SK-N-SH (cell line): ENCODE measurements around the gene MSH5. TPM values are rescaled to one million over a fixed set of nuclear protein-coding genes. Genes with fewer than 3 reads are reported as not detected.

Experiments used
- CTCF ChIA-PET: fragments of 300-600, 350-600 bp; formaldehyde crosslinking; extraction: SDS; loops from one replicate; lab custom pipeline; 2021; lab: Yijun Ruan, JAX
- POLR2A ChIA-PET: fragments of 350-600 bp; sonication (Branson Sonifier 250); formaldehyde crosslinking; extraction: SDS; loops from one replicate; lab custom pipeline; 2020; ENCODE audit warnings: antibody characterized with exemption, inconsistent platforms; lab: Yijun Ruan, JAX
- DNase-seq: peaks from one replicate; pipeline ENCODE4 v3.0.0; 2012
- H2AFZ ChIP-seq: fragments of 200-600 bp; sonication (generic); 2 replicates; pipeline ENCODE4 v1.8.1; 2016; ENCODE audit warnings: antibody characterized with exemption, mild to moderate bottlenecking, low read depth
- H3F3A ChIP-seq: fragments of 200-600 bp; sonication (generic); replicated peaks from 2 replicates; pipeline ENCODE3; 2016; ENCODE audit warnings: antibody characterized with exemption, mild to moderate bottlenecking; ENCODE audit not compliant: insufficient read depth
- H3K27ac ChIP-seq, 2 experiments: fragments of 200-500 bp in 1 of 2; fragments of 200-600 bp in 1 of 2; sonication (Bioruptor generic) in 1 of 2; sonication (generic), shearing (Covaris generic) in 1 of 2; 2 replicates each; pipeline versions ENCODE4 v1.5.1 to v1.6.1; 2014 to 2016; ENCODE audit warnings: low read depth in 2 of 2, inconsistent platforms in 1 of 2, low read length in 1 of 2, mild to moderate bottlenecking in 1 of 2, mixed read lengths in 1 of 2
- H3K27me3 ChIP-seq: fragments of 200-600 bp; sonication (generic), shearing (Covaris generic); 2 replicates; pipeline ENCODE4 v1.6.1; 2016; ENCODE audit warnings: mixed run types; ENCODE audit not compliant: insufficient read depth
- H3K36me3 ChIP-seq, 2 experiments: fragments of 200-500 bp in 1 of 2; fragments of 200-600 bp in 1 of 2; sonication (Bioruptor generic) in 1 of 2; sonication (generic) in 1 of 2; replicated peaks in 1 of 2; 2 replicates each; pipeline versions ENCODE3 to v1.5.1; 2014 to 2016; ENCODE audit warnings: low read length in 1 of 2, mild to moderate bottlenecking in 1 of 2; ENCODE audit not compliant: insufficient read depth in 2 of 2, control insufficient read depth in 1 of 2
- H3K4me1 ChIP-seq, 2 experiments: fragments of 200-500 bp in 1 of 2; fragments of 200-600 bp in 1 of 2; sonication (Bioruptor generic) in 1 of 2; sonication (generic), shearing (Covaris generic) in 1 of 2; 2 replicates each; pipeline versions ENCODE4 v1.5.1 to v1.6.1; 2014 to 2016; ENCODE audit warnings: low read depth in 1 of 2, low read length in 1 of 2, mixed run types in 1 of 2; ENCODE audit not compliant: insufficient read depth in 2 of 2, control insufficient read depth in 1 of 2
- H3K4me2 ChIP-seq: fragments of 200-600 bp; sonication (generic), shearing (Covaris generic); 2 replicates; pipeline ENCODE4 v1.6.1; 2017; ENCODE audit warnings: mixed run types
- H3K4me3 ChIP-seq, 2 experiments: fragments of 200-500 bp in 1 of 2; fragments of 200-600 bp in 1 of 2; sonication (Bioruptor generic) in 1 of 2; sonication (generic), shearing (Covaris generic) in 1 of 2; 2 replicates each; pipeline versions ENCODE4 v1.5.1 to v1.8.1; 2014 to 2016; ENCODE audit warnings: low read depth in 2 of 2, inconsistent platforms in 1 of 2, low read length in 1 of 2, mild to moderate bottlenecking in 1 of 2, mixed read lengths in 1 of 2, moderate library complexity in 1 of 2
- H3K79me2 ChIP-seq: fragments of 200-600 bp; sonication (generic); 2 replicates; pipeline ENCODE4 v1.8.1; 2017; ENCODE audit warnings: mild to moderate bottlenecking; ENCODE audit not compliant: insufficient read depth
- H3K9ac ChIP-seq: fragments of 200-600 bp; sonication (generic); 2 replicates; pipeline ENCODE4 v1.6.1; 2017; ENCODE audit warnings: mixed run types
- H3K9me2 ChIP-seq: fragments of 200-600 bp; sonication (generic); 2 replicates; pipeline ENCODE4 v1.6.1; 2017; ENCODE audit warnings: mixed run types
- H3K9me3 ChIP-seq: fragments of 200-600 bp; sonication (generic); 2 replicates; pipeline ENCODE4 v1.6.1; 2017; ENCODE audit warnings: mixed run types, mild to moderate bottlenecking, moderate library complexity
- H4K20me1 ChIP-seq: fragments of 200-600 bp; sonication (generic); 2 replicates; pipeline ENCODE4 v1.6.1; 2017; ENCODE audit warnings: mild to moderate bottlenecking, mixed run types; ENCODE audit not compliant: insufficient read depth
- CHD2 ChIP-seq: fragments of 150-350 bp; IDR thresholded peaks from 2 replicates; pipeline ENCODE4 v1.6.1; 2018; ENCODE audit warnings: low read length; ENCODE audit not compliant: partially characterized antibody
- ELF1 ChIP-seq: IDR thresholded peaks from 2 replicates; pipeline ENCODE4 v1.4.0; 2012
- EP300 ChIP-seq, 2 experiments: IDR thresholded peaks; 2 replicates each; pipeline versions ENCODE4 v1.4.0 to v1.6.1; 2012; ENCODE audit warnings: borderline replicate concordance in 1 of 2, low read depth in 1 of 2, low read length in 1 of 2
- FOXM1 ChIP-seq: IDR thresholded peaks from 2 replicates; pipeline ENCODE4 v1.4.0; 2012; ENCODE audit warnings: low read depth, mild to moderate bottlenecking
- NRF1 ChIP-seq: IDR thresholded peaks from 2 replicates; pipeline ENCODE4 v1.6.1; 2012; ENCODE audit warnings: low read depth, mild to moderate bottlenecking, low read length
- POLR2AphosphoS5 ChIP-seq: IDR thresholded peaks from 2 replicates; pipeline ENCODE4 v1.6.1; 2012; ENCODE audit warnings: low read depth, low read length
- RCOR1 ChIP-seq: fragments of 150-350 bp; IDR thresholded peaks from 2 replicates; pipeline ENCODE4 v1.6.1; 2017; ENCODE audit warnings: antibody characterized with exemption, low read length
- TAF1 ChIP-seq: IDR thresholded peaks from 2 replicates; pipeline ENCODE4 v1.6.1; 2012; ENCODE audit warnings: low read depth, mild to moderate bottlenecking, low read length, moderate library complexity, borderline replicate concordance
- TCF12 ChIP-seq: IDR thresholded peaks from 2 replicates; pipeline ENCODE4 v1.4.0; 2012
- USF2 ChIP-seq: fragments of 150-350 bp; IDR thresholded peaks from 2 replicates; pipeline ENCODE4 v1.6.1; 2017; ENCODE audit warnings: antibody characterized with exemption, low read length, low read depth, borderline replicate concordance
- YY1 ChIP-seq: IDR thresholded peaks from 2 replicates; pipeline ENCODE4 v1.4.0; 2012; ENCODE audit warnings: low read depth, mild to moderate bottlenecking
- WGBS: methylation state at CpG from one replicate; pipeline ENCODE4 v1.1.6; 2017; ENCODE audit warnings: low lambda C conversion rate; 5-methylcytosine and 5-hydroxymethylcytosine counted together
- polyA plus RNA-seq, 3 experiments: library from polyadenylated mRNA; depleted of rRNA; stranded (reverse); fragments of >200 nt; gene quantifications; 2 replicates each; pipeline ENCODE4 v1.2.3, GENCODE V29; 2012
- TF ChIP-seq, protein P1 (sequence below): fragments of 200-600 bp; sonication (generic); IDR thresholded peaks from 2 replicates; pipeline ENCODE4 v1.6.1; 2017; ENCODE audit warnings: antibody characterized with exemption, mild to moderate bottlenecking, moderate library complexity
- TF ChIP-seq, protein P2 (sequence below): IDR thresholded peaks from 2 replicates; pipeline ENCODE4 v1.4.0; 2012; ENCODE audit warnings: low read depth

MSH5 gene
- polyA plus RNA-seq, 1 of the 3 experiments (the other 2 are of a cell fraction), result 16.0 TPM

DNA sequence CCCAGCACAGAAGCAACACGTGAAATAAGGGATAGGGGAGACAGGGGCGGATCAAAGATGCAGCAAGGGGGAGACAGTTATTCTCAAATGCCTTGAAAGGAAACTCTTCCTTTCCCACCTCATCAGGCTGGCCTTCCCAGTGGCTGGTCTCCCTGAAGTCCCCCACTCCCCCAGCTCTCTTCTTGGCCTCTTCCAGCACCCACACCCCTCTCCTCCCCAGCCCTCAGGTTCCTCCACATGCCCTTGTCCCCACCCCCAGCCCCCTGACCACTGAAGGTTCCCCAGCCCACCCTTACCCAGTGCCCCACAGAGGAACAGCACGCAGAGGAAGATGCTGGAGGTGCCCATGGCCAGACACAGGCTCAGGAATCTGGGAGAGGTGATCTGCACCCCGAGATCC is 26.3 kb upstream of the MSH5 start:
- ChIA-PET POLR2A (no interaction called here), CTCF (interaction anchor here (1.1 to 1.5 kb wide), 3 partner anchors 15 to 77 kb away, joined by 3 to 4 read pairs (median 3); no protein-coding TSS in a partner anchor)
- Histone ChIP-seq H2AFZ (no peak overlapping the region), H3K27ac (no peak overlapping the region), H3K4me2 (no peak overlapping the region), H3K4me1 (no peaks in the 10 kb centered on the region), H4K20me1 (no peaks in the 10 kb centered on the region), H3K36me3 (no peaks in the 10 kb centered on the region), H3K27me3 (no peaks in the 10 kb centered on the region), H3K9me3 (no peaks in the 10 kb centered on the region), H3K79me2 (no peaks in the 10 kb centered on the region), H3K9me2 (no peaks in the 10 kb centered on the region), H3K9ac (no peak overlapping the region), H3K4me3 (no peak overlapping the region), H3F3A (peaks cover 3% of the 10 kb centered on the region)
- DNase-seq, result no peak
- no peak for TF ChIP-seq NRF1
- no peak for TF ChIP-seq FOXM1
- no peak for TF ChIP-seq TCF12
- TF ChIP-seq TAF1, result no peak
- no peak for TF ChIP-seq ELF1
- TF ChIP-seq RCOR1, result no peak
- no peak for TF ChIP-seq YY1
- TF ChIP-seq, protein P1, sequence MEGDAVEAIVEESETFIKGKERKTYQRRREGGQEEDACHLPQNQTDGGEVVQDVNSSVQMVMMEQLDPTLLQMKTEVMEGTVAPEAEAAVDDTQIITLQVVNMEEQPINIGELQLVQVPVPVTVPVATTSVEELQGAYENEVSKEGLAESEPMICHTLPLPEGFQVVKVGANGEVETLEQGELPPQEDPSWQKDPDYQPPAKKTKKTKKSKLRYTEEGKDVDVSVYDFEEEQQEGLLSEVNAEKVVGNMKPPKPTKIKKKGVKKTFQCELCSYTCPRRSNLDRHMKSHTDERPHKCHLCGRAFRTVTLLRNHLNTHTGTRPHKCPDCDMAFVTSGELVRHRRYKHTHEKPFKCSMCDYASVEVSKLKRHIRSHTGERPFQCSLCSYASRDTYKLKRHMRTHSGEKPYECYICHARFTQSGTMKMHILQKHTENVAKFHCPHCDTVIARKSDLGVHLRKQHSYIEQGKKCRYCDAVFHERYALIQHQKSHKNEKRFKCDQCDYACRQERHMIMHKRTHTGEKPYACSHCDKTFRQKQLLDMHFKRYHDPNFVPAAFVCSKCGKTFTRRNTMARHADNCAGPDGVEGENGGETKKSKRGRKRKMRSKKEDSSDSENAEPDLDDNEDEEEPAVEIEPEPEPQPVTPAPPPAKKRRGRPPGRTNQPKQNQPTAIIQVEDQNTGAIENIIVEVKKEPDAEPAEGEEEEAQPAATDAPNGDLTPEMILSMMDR, result no peak
- 73% methylated on average over 4 of the region's 4 CpGs for WGBS

GRCh38 chr6:31713991-31714684 is 25.7 kb upstream of the MSH5 start:
- Histone ChIP-seq H4K20me1 (no peaks in the 10 kb centered on the region), H3K36me3 (no peaks in the 10 kb centered on the region), H3K9me2 (no peaks in the 10 kb centered on the region), H3K4me1 (no peaks in the 10 kb centered on the region), H3K4me2 (no peak overlapping the region), H3K4me3 (no peak overlapping the region), H2AFZ (no peak overlapping the region), H3K27ac (no peak overlapping the region), H3K9me3 (no peaks in the 10 kb centered on the region), H3K79me2 (no peaks in the 10 kb centered on the region), H3F3A (peaks cover 3% of the 10 kb centered on the region), H3K9ac (no peak overlapping the region), H3K27me3 (no peaks in the 10 kb centered on the region)
- DNase-seq, result no peak
- no peak for TF ChIP-seq USF2
- TF ChIP-seq CHD2, result no peak
- TF ChIP-seq, protein P2, sequence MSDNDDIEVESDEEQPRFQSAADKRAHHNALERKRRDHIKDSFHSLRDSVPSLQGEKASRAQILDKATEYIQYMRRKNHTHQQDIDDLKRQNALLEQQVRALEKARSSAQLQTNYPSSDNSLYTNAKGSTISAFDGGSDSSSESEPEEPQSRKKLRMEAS, result no peak
- TF ChIP-seq POLR2AphosphoS5, result no peak
- no peak for TF ChIP-seq FOXM1
- TF ChIP-seq EP300 (IDR thresholded peaks at IDR 0.05; ENCODE audit: borderline replicate concordance in 1 of 2, low read depth in 1 of 2, low read length in 1 of 2), result no peak
- POLR2A ChIA-PET, result no interaction called here
- CTCF ChIA-PET, result interaction anchor here (1.1 to 1.5 kb wide), 4 partner anchors 10 to 77 kb away, joined by 3 to 4 read pairs (median 3); no protein-coding TSS in a partner anchor
- 64% methylated on average over 5 of the region's 5 CpGs for WGBS
